Epithelial cell of prostate (primary cell): ENCODE data around the gene FRZB.

Experiments used
- DNase-seq: peaks from one replicate; pipeline ENCODE4 v3.0.0-alpha.2; 2011; ENCODE audit warnings: low read depth, low spot score
- H3K27ac ChIP-seq: fragments of 450-650 bp; 2 replicates; pipeline ENCODE4 v1.5.1; 2017; ENCODE audit warnings: mild to moderate bottlenecking

FRZB gene

GRCh38 chr2:182814380-182814779 lies 52.1 kb downstream of the FRZB start:
- H3K27ac ChIP-seq = no peak overlapping the region
- no peak for DNase-seq

GRCh38 chr2:182810087-182810486 lies 56.4 kb downstream of the FRZB start:
- H3K27ac ChIP-seq = no peak overlapping the region
- no peak for DNase-seq

GRCh38 chr2:182807319-182807718 lies 59.1 kb downstream of the FRZB start:
- no peak for DNase-seq
- H3K27ac ChIP-seq = no peak overlapping the region

GRCh38 chr2:182804128-182804527 lies 62.3 kb downstream of the FRZB start:
- no peak for DNase-seq
- H3K27ac ChIP-seq = no peak overlapping the region

- H3K27ac ChIP-seq = no peak overlapping the region
- no peak for DNase-seq
These were observed 67.7 kb downstream of the FRZB start for GRCh38 chr2:182798736-182799135.

GRCh38 chr2:182792441-182792840 lies 74.0 kb downstream of the FRZB start:
- no peak for DNase-seq
- no peak overlapping the region for H3K27ac ChIP-seq

GRCh38 chr2:182784777-182785176 lies 81.7 kb downstream of the FRZB start:
- DNase-seq = no peak
- no peak overlapping the region for H3K27ac ChIP-seq

GRCh38 chr2:182784058-182784706 lies 82.3 kb downstream of the FRZB start:
- DNase-seq = no peak
- no peak overlapping the region for H3K27ac ChIP-seq
